ENCODE data around the gene POU2F2. TPM values are rescaled to one million over a fixed set of nuclear protein-coding genes. Genes with fewer than 3 reads are reported as not detected.
"Not testable (repeated sequence)": the region's sequence is repeated elsewhere in the genome, so short reads cannot be mapped to it uniquely, and the experiment has no call there.

POU2F2 gene
- total RNA-seq, 1 experiment from 2014 or later = 2.9 TPM

DNA sequence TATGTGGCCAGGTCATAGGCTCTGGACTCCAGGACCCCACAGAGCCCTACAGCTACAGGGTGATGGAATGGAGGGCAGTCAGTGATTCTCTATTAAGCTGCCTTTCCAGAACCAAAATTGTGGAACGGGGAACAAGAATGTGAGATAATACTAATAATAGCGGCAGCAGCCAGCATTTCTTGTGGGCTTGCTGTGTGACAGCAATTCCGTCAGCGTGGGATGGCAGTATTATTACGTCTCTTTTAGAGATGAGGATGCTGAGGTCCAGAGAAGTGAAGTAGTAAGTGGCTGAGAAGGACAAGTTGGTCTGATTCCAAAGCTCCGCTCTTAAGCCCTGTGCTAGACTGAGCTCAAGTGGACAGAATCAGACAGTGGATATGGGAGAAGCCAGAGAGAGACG is 86.7 kb downstream of the POU2F2 start:
- H2AFZ ChIP-seq = no peak overlapping the region
- ChIA-PET POLR2A (ENCODE audit: unreplicated experiment) (no interaction called here), CTCF (no interaction called here)
- H3K36me3 ChIP-seq (ENCODE audit: low read depth) = no peaks in the 10 kb centered on the region
- TF ChIP-seq EZH2 (IDR thresholded peaks at IDR 0.05; ENCODE audit: low read depth) = no peak
- TF ChIP-seq, protein P1, sequence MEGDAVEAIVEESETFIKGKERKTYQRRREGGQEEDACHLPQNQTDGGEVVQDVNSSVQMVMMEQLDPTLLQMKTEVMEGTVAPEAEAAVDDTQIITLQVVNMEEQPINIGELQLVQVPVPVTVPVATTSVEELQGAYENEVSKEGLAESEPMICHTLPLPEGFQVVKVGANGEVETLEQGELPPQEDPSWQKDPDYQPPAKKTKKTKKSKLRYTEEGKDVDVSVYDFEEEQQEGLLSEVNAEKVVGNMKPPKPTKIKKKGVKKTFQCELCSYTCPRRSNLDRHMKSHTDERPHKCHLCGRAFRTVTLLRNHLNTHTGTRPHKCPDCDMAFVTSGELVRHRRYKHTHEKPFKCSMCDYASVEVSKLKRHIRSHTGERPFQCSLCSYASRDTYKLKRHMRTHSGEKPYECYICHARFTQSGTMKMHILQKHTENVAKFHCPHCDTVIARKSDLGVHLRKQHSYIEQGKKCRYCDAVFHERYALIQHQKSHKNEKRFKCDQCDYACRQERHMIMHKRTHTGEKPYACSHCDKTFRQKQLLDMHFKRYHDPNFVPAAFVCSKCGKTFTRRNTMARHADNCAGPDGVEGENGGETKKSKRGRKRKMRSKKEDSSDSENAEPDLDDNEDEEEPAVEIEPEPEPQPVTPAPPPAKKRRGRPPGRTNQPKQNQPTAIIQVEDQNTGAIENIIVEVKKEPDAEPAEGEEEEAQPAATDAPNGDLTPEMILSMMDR (conservative IDR thresholded peaks at IDR 0.05) = no peak
- H3F3A ChIP-seq (ENCODE audit: insufficient read depth, low read depth) = no peaks in the 10 kb centered on the region
- H3K27me3 ChIP-seq (ENCODE audit: insufficient read depth, low read depth) = 0 out of 2 replicates have a peak, but pooled peaks cover 5% of the 10 kb centered on the region
- no peak overlapping the region for H3K4me2 ChIP-seq
- H3K4me3 ChIP-seq = no peak overlapping the region
- no TSS peak for BruUV-seq (replicated peaks)
- no peaks in the 10 kb centered on the region for H4K20me1 ChIP-seq (ENCODE audit: insufficient read depth)
- H3K9me3 ChIP-seq (ENCODE audit: insufficient read depth, low read depth) = no peaks in the 10 kb centered on the region
- intact Hi-C loops (cut with micrococcal nuclease; ENCODE audit: unreplicated experiment) = no loop called here
- no peak for DNase-seq
- H3K27ac ChIP-seq = no peak overlapping the region
- no peaks in the 10 kb centered on the region for H3K9me2 ChIP-seq (ENCODE audit: insufficient read depth)
- H3K79me2 ChIP-seq (ENCODE audit: low read depth) = no peaks in the 10 kb centered on the region
- H3K4me1 ChIP-seq (replicated peaks; ENCODE audit: insufficient read depth) = peaks cover under 1% of the 10 kb centered on the region; the same call in 1 of the 2 replicates

DNA sequence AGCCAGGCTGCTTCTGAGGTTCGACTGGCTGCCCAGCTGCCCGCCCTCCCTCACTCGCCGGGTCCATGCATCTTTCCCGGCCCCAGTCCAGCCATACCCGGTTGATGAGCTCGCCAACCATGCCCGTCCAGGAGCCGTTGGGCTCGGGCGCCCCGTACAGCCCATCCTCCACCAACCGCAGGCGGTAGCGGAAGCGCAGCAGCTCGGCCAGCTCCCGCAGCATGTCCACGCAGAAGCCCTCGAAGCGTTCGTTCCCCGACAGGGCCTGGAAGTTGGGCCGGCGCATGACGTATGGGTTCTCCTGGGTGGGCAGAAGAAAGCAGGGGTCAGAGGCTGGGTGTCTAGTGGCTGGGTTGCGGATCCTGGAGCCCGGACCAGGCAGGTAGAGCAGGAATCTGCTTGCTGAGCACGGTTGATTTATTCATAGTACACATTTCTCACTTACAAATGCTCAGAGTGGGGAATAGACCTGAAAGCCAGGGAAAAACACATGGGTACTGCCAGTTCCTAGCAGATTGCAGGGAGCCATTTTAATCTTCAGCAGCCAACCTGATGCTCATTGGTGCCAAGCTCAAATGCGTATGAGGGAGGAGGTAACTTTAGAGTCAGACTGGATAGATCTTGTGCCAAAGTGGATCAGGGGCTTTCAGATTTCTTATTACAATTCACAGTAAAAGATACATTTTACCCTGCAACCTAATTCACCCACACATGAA is 89.6 kb downstream of the POU2F2 start:
- POLR2A ChIA-PET (ENCODE audit: unreplicated experiment) = no interaction called here
- no TSS peak for BruUV-seq (replicated peaks)
- Histone ChIP-seq H3K4me2 (no peak overlapping the region), H3K4me3 (no peak overlapping the region), H3K9me2 (ENCODE audit: insufficient read depth) (no peaks in the 10 kb centered on the region), H3K27me3 (ENCODE audit: insufficient read depth, low read depth) (0 out of 2 replicates have a peak, but pooled peaks cover 5% of the 10 kb centered on the region), H3F3A (ENCODE audit: insufficient read depth, low read depth) (no peaks in the 10 kb centered on the region), H3K36me3 (ENCODE audit: low read depth) (no peaks in the 10 kb centered on the region), H3K79me2 (ENCODE audit: low read depth) (no peaks in the 10 kb centered on the region), H3K27ac (no peak overlapping the region), H4K20me1 (ENCODE audit: insufficient read depth) (no peaks in the 10 kb centered on the region), H3K9me3 (ENCODE audit: insufficient read depth, low read depth) (no peaks in the 10 kb centered on the region), H2AFZ (no peak overlapping the region), H3K4me1 (replicated peaks; ENCODE audit: insufficient read depth) (no peaks in the 10 kb centered on the region)
- CTCF ChIA-PET = interaction anchor here (0.6 kb wide), 1 partner anchor 36 kb away, joined by 5 read pairs; no protein-coding TSS in a partner anchor
- intact Hi-C loops (cut with micrococcal nuclease; ENCODE audit: unreplicated experiment) = no loop called here
- DNase-seq = no peak
- no peak for TF ChIP-seq EZH2 (IDR thresholded peaks at IDR 0.05; ENCODE audit: low read depth)
- TF ChIP-seq, protein P1 (conservative IDR thresholded peaks at IDR 0.05) = no peak

DNA sequence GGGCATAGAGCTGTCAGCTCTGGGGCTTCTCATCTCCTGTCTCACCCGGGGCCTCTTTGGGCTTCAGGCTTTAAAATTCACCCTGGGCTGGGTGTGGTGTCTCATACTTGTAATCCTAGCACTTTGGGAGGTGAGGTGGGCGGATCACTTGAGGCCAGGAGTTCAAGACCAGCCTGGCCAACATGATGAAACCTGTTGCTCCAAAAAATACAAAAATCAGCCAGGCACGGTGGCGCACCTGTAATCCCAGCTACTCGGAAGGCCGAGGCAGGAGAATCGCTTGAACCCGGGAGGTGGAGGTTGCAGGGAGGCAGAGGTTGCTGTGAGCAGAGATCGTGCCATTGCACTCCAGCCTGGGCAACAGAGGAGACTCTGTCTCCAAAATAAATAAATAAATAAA is 91.8 kb downstream of the POU2F2 start:
- H3K36me3 ChIP-seq (ENCODE audit: low read depth); H3K4me2 ChIP-seq; CTCF ChIA-PET; H3K4me1 ChIP-seq (replicated peaks; ENCODE audit: insufficient read depth); H3K79me2 ChIP-seq (ENCODE audit: low read depth); H3K9me3 ChIP-seq (ENCODE audit: insufficient read depth, low read depth); H3K9me2 ChIP-seq (ENCODE audit: insufficient read depth); BruUV-seq (replicated peaks); H3K4me3 ChIP-seq; intact Hi-C loops (cut with micrococcal nuclease; ENCODE audit: unreplicated experiment); DNase-seq; H4K20me1 ChIP-seq (ENCODE audit: insufficient read depth); H2AFZ ChIP-seq; H3K27ac ChIP-seq; POLR2A ChIA-PET (ENCODE audit: unreplicated experiment); H3F3A ChIP-seq (ENCODE audit: insufficient read depth, low read depth); H3K27me3 ChIP-seq (ENCODE audit: insufficient read depth, low read depth): not testable (repeated sequence)

DNA sequence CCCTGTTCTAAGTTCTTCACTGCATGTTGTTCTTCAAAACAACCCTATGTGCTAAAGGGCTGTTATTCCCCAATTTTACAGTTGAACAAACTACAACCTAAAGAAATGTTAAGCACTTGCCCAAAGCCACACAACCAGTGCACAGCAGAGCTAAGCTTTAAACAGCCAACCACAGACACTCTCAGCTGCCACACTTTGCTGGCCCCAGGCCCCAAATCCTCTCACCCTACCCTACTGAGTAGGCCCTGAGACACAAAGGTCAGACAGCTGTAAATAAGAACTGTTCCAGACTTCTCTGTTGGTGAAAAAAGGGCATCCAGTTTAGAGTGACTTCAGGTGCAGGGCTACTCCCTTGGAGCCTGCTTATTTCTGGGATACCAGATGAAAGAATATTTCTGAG is 92.2 kb downstream of the POU2F2 start:
- Histone ChIP-seq H3K9me3 (ENCODE audit: insufficient read depth, low read depth) (no peaks in the 10 kb centered on the region), H3K9me2 (ENCODE audit: insufficient read depth) (no peaks in the 10 kb centered on the region), H3K36me3 (ENCODE audit: low read depth) (no peaks in the 10 kb centered on the region), H3K4me2 (no peak overlapping the region), H3K4me3 (no peak overlapping the region), H2AFZ (no peak overlapping the region), H3F3A (ENCODE audit: insufficient read depth, low read depth) (no peaks in the 10 kb centered on the region), H4K20me1 (ENCODE audit: insufficient read depth) (no peaks in the 10 kb centered on the region), H3K4me1 (replicated peaks; ENCODE audit: insufficient read depth) (no peaks in the 10 kb centered on the region), H3K79me2 (ENCODE audit: low read depth) (no peaks in the 10 kb centered on the region), H3K27me3 (ENCODE audit: insufficient read depth, low read depth) (0 out of 2 replicates have a peak, but pooled peaks cover 5% of the 10 kb centered on the region), H3K27ac (no peak overlapping the region)
- CTCF ChIA-PET = no interaction called here
- POLR2A ChIA-PET (ENCODE audit: unreplicated experiment) = no interaction called here
- BruUV-seq (replicated peaks) = no TSS peak
- no peak for DNase-seq
- intact Hi-C loops (cut with micrococcal nuclease; ENCODE audit: unreplicated experiment) = no loop called here
- no peak for TF ChIP-seq EZH2 (IDR thresholded peaks at IDR 0.05; ENCODE audit: low read depth)
- TF ChIP-seq, protein P1 (conservative IDR thresholded peaks at IDR 0.05) = no peak
